Measurements from ENCODE around the gene ZNF221. TPM values are rescaled to one million over a fixed set of nuclear protein-coding genes. Genes with fewer than 3 reads are reported as not detected.

Gene ZNF221
- total and polyA plus RNA-seq, 2 donors (not counting 3 experiments of a cell fraction or from before 2014, with no cell fraction given), result 1.4 to 4.2 TPM

DNA sequence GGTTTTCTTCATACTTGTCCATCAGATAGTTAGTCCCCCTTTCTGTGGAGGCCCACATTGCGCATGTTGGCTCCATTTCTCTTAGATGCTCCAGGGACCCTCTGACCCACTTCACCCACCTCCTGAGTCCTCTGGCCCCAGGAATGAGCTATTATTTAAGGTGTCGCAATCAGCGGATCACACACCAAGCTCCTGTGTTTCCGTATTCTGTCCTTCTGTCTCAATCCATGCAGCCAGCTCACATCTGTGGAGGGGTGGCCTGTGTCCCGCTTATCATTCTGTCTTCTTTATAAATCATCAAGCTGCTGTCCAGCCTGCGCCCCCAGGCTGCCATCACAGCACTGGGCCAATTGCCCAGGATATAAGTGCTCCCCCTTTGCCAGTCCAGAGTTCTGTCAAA is 56.4 kb downstream of the ZNF221 start:
- Histone ChIP-seq H3K36me3 (ENCODE audit: control insufficient read depth in 2 of 2, extremely low read depth in 1 of 2, insufficient read depth in 2 of 2, low read length in 2 of 2) (peaks cover 22 to 27% of the 10 kb centered on the region in 2 experiments), H4K20me1 (replicated peaks; ENCODE audit: control insufficient read depth, extremely low read depth, insufficient read depth, low read length) (no peaks in the 10 kb centered on the region), H3K79me2 (ENCODE audit: control insufficient read depth, insufficient read depth, low read length) (no peaks in the 10 kb centered on the region), H3K9me3 (replicated peaks; ENCODE audit: control insufficient read depth, insufficient read depth, low read length) (peaks cover 11% of the 10 kb centered on the region), H2AFZ (ENCODE audit: low read depth, low read length) (no peak overlapping the region), H3K9ac (replicated peaks; ENCODE audit: extremely low read depth, insufficient read depth, low read length) (no peak overlapping the region), H3K27me3 (ENCODE audit: control insufficient read depth in 2 of 2, insufficient read depth in 2 of 2, low read length in 2 of 2) (no peaks in the 10 kb centered on the region), H3K4me2 (ENCODE audit: insufficient read depth, low read length) (no peak overlapping the region), H3K27ac (ENCODE audit: insufficient read depth, low read depth, low read length) (no peak overlapping the region), H3K4me1 (ENCODE audit: control insufficient read depth, extremely low read depth, insufficient read depth, low read length) (no peaks in the 10 kb centered on the region), H3K9me1 (replicated peaks; ENCODE audit: control insufficient read depth, extremely low read depth, insufficient read depth, low read length) (no peaks in the 10 kb centered on the region), H3K4me3 (replicated peaks in 1 of 3; ENCODE audit: insufficient read depth in 1 of 3, low read depth in 1 of 3, low read length in 3 of 3) (no peak overlapping the region)
- FAIRE-seq, result no peak
- dilution Hi-C loops (cut with MboI; ENCODE audit: extremely low pct_ligation_motif_present, low sequenced_read_pairs), result no loop called here
- BruUV-seq (replicated peaks), result no TSS peak
- ChIA-PET CTCF (no interaction called here), POLR2A (no interaction called here)
- intact Hi-C loops (cut with micrococcal nuclease), result loop anchor here (10.0 kb wide), 1 partner anchor 297 kb away; the partner anchor contains the start of gene ZNF235
- DNase-seq (ENCODE audit: low read depth, low spot score), result no peak
- TF ChIP-seq MYC (IDR thresholded peaks at IDR 0.05; ENCODE audit: low read depth, low read length), result no peak
- TF ChIP-seq POLR2AphosphoS5 (IDR thresholded peaks at IDR 0.05; ENCODE audit: insufficient read depth, low read depth, low read length), result no peak
- TF ChIP-seq, protein P1, sequence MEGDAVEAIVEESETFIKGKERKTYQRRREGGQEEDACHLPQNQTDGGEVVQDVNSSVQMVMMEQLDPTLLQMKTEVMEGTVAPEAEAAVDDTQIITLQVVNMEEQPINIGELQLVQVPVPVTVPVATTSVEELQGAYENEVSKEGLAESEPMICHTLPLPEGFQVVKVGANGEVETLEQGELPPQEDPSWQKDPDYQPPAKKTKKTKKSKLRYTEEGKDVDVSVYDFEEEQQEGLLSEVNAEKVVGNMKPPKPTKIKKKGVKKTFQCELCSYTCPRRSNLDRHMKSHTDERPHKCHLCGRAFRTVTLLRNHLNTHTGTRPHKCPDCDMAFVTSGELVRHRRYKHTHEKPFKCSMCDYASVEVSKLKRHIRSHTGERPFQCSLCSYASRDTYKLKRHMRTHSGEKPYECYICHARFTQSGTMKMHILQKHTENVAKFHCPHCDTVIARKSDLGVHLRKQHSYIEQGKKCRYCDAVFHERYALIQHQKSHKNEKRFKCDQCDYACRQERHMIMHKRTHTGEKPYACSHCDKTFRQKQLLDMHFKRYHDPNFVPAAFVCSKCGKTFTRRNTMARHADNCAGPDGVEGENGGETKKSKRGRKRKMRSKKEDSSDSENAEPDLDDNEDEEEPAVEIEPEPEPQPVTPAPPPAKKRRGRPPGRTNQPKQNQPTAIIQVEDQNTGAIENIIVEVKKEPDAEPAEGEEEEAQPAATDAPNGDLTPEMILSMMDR (IDR thresholded peaks at IDR 0.05; ENCODE audit: extremely low read depth in 1 of 2, insufficient read depth in 1 of 2, low read depth in 1 of 2, low read length in 2 of 2), result no peak
- TF ChIP-seq FOS (IDR thresholded peaks at IDR 0.05; ENCODE audit: borderline replicate concordance, insufficient read depth, low read length), result no peak

- H2AFZ ChIP-seq (ENCODE audit: low read depth, low read length), result no peak overlapping the region
- no TSS peak for BruUV-seq (replicated peaks)
Measured at GRCh38 chr19:44010468-44010867, 59.4 kb downstream of the ZNF221 start.

More at GRCh38 chr19:44010468-44010867, 59.4 kb downstream of the ZNF221 start:
- H4K20me1 ChIP-seq (replicated peaks; ENCODE audit: control insufficient read depth, extremely low read depth, insufficient read depth, low read length), result no peaks in the 10 kb centered on the region
- H3K27ac ChIP-seq (ENCODE audit: insufficient read depth, low read depth, low read length), result no peak overlapping the region
- no peak for DNase-seq (ENCODE audit: low read depth, low spot score)
- H3K9me3 ChIP-seq (replicated peaks; ENCODE audit: control insufficient read depth, insufficient read depth, low read length), result peaks cover 11% of the 10 kb centered on the region
- H3K27me3 ChIP-seq (ENCODE audit: control insufficient read depth in 2 of 2, insufficient read depth in 2 of 2, low read length in 2 of 2), result no peaks in the 10 kb centered on the region
- CTCF ChIA-PET, result no interaction called here
- intact Hi-C loops (cut with micrococcal nuclease) (no loop called here), dilution Hi-C loops (cut with MboI; ENCODE audit: extremely low pct_ligation_motif_present, low sequenced_read_pairs) (no loop called here)
- no peaks in the 10 kb centered on the region for H3K79me2 ChIP-seq (ENCODE audit: control insufficient read depth, insufficient read depth, low read length)
- FAIRE-seq, result no peak
- POLR2A ChIA-PET, result no interaction called here
- no peaks in the 10 kb centered on the region for H3K4me1 ChIP-seq (ENCODE audit: control insufficient read depth, extremely low read depth, insufficient read depth, low read length)
- no peak overlapping the region for H3K9ac ChIP-seq (replicated peaks; ENCODE audit: extremely low read depth, insufficient read depth, low read length)
- no peak for TF ChIP-seq FOS (IDR thresholded peaks at IDR 0.05; ENCODE audit: borderline replicate concordance, insufficient read depth, low read length)
- TF ChIP-seq, protein P1 (IDR thresholded peaks at IDR 0.05; ENCODE audit: extremely low read depth in 1 of 2, insufficient read depth in 1 of 2, low read depth in 1 of 2, low read length in 2 of 2), result no peak
- TF ChIP-seq MYC (IDR thresholded peaks at IDR 0.05; ENCODE audit: low read depth, low read length), result no peak
- TF ChIP-seq EZH2 (IDR thresholded peaks at IDR 0.05; ENCODE audit: borderline replicate concordance, low read depth, low read length, severe bottlenecking), result no peak
- no peak for TF ChIP-seq JUN (IDR thresholded peaks at IDR 0.05; ENCODE audit: borderline replicate concordance, insufficient read depth, insufficient read length, low read depth)
- TF ChIP-seq POLR2A (IDR thresholded peaks at IDR 0.05; ENCODE audit: low read depth, low read length), result no peak
- TF ChIP-seq POLR2AphosphoS5 (IDR thresholded peaks at IDR 0.05; ENCODE audit: insufficient read depth, low read depth, low read length), result no peak
- TF ChIP-seq MAX (IDR thresholded peaks at IDR 0.05; ENCODE audit: insufficient read depth, insufficient read length), result no peak
- no peaks in the 10 kb centered on the region for H3K9me1 ChIP-seq (replicated peaks; ENCODE audit: control insufficient read depth, extremely low read depth, insufficient read depth, low read length)
- no peak overlapping the region for H3K4me2 ChIP-seq (ENCODE audit: insufficient read depth, low read length)
- H3K36me3 ChIP-seq (ENCODE audit: control insufficient read depth in 2 of 2, extremely low read depth in 1 of 2, insufficient read depth in 2 of 2, low read length in 2 of 2), result peaks cover 22 to 27% of the 10 kb centered on the region in 2 experiments
- H3K4me3 ChIP-seq (replicated peaks in 1 of 3; ENCODE audit: insufficient read depth in 1 of 3, low read depth in 1 of 3, low read length in 3 of 3), result no peak overlapping the region
